ENCODE data around the gene CELA1.

Gene CELA1

GRCh38 chr12:51329742-51330141, 16.7 kb downstream of the CELA1 start:
- peak overlapping the region; percentile 20 for H3K4me3 ChIP-seq (replicated peaks; ENCODE audit: insufficient read depth, low read length)
- peak in 1 of 2 experiments; percentile 67 for DNase-seq (ENCODE audit: low read depth in 1 of 2, low spot score in 1 of 2)
- H3K27ac ChIP-seq (replicated peaks): peak overlapping the region; percentile 97
- TF ChIP-seq CTCF (IDR thresholded peaks at IDR 0.05; ENCODE audit: insufficient read depth, low read length) (no peak), POLR2AphosphoS5 (IDR thresholded peaks at IDR 0.05; ENCODE audit: low read depth) (no peak), SPI1 (IDR thresholded peaks at IDR 0.05; ENCODE audit: borderline replicate concordance, low read depth) (no peak), GABPA (IDR thresholded peaks at IDR 0.05; ENCODE audit: low read depth) (no peak), REST (IDR thresholded peaks at IDR 0.05; ENCODE audit: insufficient replicate concordance, low read depth) (no peak)
- no peaks in the 10 kb centered on the region for H3K27me3 ChIP-seq (ENCODE audit: insufficient read depth, poor library complexity, severe bottlenecking)

GRCh38 chr12:51328587-51328986, 17.9 kb downstream of the CELA1 start:
- no peaks in the 10 kb centered on the region for H3K27me3 ChIP-seq (ENCODE audit: insufficient read depth, poor library complexity, severe bottlenecking)
- TF ChIP-seq SPI1 (IDR thresholded peaks at IDR 0.05; ENCODE audit: borderline replicate concordance, low read depth): no peak
- TF ChIP-seq CTCF (IDR thresholded peaks at IDR 0.05; ENCODE audit: insufficient read depth, low read length): no peak
- no peak for TF ChIP-seq REST (IDR thresholded peaks at IDR 0.05; ENCODE audit: insufficient replicate concordance, low read depth)
- no peak for TF ChIP-seq POLR2AphosphoS5 (IDR thresholded peaks at IDR 0.05; ENCODE audit: low read depth)
- TF ChIP-seq GABPA (IDR thresholded peaks at IDR 0.05; ENCODE audit: low read depth): no peak
- H3K27ac ChIP-seq (replicated peaks): peak overlapping the region; percentile 97
- H3K4me3 ChIP-seq (replicated peaks; ENCODE audit: insufficient read depth, low read length): no peak overlapping the region
- no peak for DNase-seq (ENCODE audit: low read depth in 1 of 2, low spot score in 1 of 2)

- TF ChIP-seq SPI1 (IDR thresholded peaks at IDR 0.05; ENCODE audit: borderline replicate concordance, low read depth) (peak; percentile 88), POLR2AphosphoS5 (IDR thresholded peaks at IDR 0.05; ENCODE audit: low read depth) (peak; percentile 39), GABPA (IDR thresholded peaks at IDR 0.05; ENCODE audit: low read depth) (no peak), REST (IDR thresholded peaks at IDR 0.05; ENCODE audit: insufficient replicate concordance, low read depth) (no peak), CTCF (IDR thresholded peaks at IDR 0.05; ENCODE audit: insufficient read depth, low read length) (no peak)
- Histone ChIP-seq H3K4me3 (replicated peaks; ENCODE audit: insufficient read depth, low read length) (no peak overlapping the region), H3K27ac (replicated peaks) (peak overlapping the region; percentile 97), H3K27me3 (ENCODE audit: insufficient read depth, poor library complexity, severe bottlenecking) (no peaks in the 10 kb centered on the region)
- DNase-seq (ENCODE audit: low read depth in 1 of 2, low spot score in 1 of 2): peak; percentile 94
These were observed 19.6 kb downstream of the CELA1 start for GRCh38 chr12:51326698-51327439.

Data from HL-60 (cell line).